GM12864 (cell line): ENCODE measurements around the gene MARF1.
A peak's percentile ranks its signal among the peaks of the same experiment; 100 is the strongest.
"Not testable (repeated sequence)": the region's sequence is repeated elsewhere in the genome, so short reads cannot be mapped to it uniquely, and the experiment has no call there.

ENCODE experiments used
- DNase-seq: peaks from one replicate; pipeline ENCODE4 v3.0.0-alpha.2; 2011; ENCODE audit warnings: low read depth
- H3K4me3 ChIP-seq: 2 replicates; pipeline ENCODE4 v1.5.1; 2011; ENCODE audit warnings: mild to moderate bottlenecking, low read depth, low read length, control low read depth
- TF ChIP-seq, protein P1 (sequence below): IDR thresholded peaks from 2 replicates; pipeline ENCODE4 v1.5.1; 2011; ENCODE audit warnings: low read depth, mild to moderate bottlenecking, moderate library complexity, low read length, control low read depth, inconsistent platforms; ENCODE audit errors: missing control alignments

MARF1 gene, protein sequence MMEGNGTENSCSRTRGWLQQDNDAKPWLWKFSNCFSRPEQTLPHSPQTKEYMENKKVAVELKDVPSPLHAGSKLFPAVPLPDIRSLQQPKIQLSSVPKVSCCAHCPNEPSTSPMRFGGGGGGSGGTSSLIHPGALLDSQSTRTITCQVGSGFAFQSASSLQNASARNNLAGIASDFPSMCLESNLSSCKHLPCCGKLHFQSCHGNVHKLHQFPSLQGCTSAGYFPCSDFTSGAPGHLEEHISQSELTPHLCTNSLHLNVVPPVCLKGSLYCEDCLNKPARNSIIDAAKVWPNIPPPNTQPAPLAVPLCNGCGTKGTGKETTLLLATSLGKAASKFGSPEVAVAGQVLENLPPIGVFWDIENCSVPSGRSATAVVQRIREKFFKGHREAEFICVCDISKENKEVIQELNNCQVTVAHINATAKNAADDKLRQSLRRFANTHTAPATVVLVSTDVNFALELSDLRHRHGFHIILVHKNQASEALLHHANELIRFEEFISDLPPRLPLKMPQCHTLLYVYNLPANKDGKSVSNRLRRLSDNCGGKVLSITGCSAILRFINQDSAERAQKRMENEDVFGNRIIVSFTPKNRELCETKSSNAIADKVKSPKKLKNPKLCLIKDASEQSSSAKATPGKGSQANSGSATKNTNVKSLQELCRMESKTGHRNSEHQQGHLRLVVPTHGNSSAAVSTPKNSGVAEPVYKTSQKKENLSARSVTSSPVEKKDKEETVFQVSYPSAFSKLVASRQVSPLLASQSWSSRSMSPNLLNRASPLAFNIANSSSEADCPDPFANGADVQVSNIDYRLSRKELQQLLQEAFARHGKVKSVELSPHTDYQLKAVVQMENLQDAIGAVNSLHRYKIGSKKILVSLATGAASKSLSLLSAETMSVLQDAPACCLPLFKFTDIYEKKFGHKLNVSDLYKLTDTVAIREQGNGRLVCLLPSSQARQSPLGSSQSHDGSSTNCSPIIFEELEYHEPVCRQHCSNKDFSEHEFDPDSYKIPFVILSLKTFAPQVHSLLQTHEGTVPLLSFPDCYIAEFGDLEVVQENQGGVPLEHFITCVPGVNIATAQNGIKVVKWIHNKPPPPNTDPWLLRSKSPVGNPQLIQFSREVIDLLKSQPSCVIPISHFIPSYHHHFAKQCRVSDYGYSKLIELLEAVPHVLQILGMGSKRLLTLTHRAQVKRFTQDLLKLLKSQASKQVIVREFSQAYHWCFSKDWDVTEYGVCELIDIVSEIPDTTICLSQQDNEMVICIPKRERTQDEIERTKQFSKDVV (N-terminal part only)

DNA sequence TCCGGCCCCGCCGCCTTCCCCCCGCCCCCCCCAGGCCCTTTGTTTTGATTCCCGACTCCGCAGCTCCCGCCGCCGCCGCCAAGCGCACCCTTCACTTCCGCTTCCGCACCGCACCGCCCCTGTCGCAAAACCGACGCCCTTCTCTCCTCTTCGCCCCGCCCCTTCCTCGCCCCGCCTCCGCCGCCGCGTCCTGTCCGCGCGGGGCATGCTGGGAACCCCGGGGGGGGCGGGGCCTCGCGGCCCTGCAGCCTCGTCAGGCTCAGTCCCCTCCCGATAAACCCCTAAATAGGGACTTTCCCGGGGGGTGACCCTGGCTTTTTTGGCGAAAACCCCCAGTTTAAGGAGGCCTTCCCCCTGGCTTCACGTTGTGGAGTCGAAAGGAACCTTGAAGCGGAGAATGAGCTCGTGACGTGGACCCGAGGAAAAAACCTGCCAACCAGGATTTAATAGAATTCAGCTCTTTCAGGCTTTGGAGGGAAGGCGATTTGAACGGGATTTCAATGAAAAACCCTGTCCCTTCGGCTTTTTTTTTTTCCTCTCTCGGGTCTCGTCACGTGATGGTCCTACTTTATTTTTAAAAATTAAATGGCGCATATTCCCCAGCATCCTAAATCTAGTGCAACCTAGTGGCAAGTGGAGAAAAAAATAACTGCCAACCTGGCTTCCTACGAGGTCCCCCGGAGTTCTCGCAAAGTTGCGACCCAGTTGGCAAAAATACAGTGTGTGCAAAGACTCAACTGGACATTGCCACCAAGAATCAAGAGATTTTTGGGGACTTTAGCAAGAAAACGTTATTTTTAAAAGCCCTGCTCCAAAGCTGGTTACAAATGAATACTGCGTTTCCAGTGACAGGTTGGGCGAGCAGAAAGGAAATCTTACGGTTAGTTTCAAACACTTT lies at the start of gene MARF1:
MARF1 (minus strand) TSS at position 107 of the 898 bp plus-strand sequence. CDS start 3,921 bp downstream, outside the sequence.
- TF ChIP-seq, protein P1, sequence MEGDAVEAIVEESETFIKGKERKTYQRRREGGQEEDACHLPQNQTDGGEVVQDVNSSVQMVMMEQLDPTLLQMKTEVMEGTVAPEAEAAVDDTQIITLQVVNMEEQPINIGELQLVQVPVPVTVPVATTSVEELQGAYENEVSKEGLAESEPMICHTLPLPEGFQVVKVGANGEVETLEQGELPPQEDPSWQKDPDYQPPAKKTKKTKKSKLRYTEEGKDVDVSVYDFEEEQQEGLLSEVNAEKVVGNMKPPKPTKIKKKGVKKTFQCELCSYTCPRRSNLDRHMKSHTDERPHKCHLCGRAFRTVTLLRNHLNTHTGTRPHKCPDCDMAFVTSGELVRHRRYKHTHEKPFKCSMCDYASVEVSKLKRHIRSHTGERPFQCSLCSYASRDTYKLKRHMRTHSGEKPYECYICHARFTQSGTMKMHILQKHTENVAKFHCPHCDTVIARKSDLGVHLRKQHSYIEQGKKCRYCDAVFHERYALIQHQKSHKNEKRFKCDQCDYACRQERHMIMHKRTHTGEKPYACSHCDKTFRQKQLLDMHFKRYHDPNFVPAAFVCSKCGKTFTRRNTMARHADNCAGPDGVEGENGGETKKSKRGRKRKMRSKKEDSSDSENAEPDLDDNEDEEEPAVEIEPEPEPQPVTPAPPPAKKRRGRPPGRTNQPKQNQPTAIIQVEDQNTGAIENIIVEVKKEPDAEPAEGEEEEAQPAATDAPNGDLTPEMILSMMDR = peak; percentile 44
- peak within 1 kb of the TSS; percentile 93 for H3K4me3 ChIP-seq
- DNase-seq = no peak

DNA sequence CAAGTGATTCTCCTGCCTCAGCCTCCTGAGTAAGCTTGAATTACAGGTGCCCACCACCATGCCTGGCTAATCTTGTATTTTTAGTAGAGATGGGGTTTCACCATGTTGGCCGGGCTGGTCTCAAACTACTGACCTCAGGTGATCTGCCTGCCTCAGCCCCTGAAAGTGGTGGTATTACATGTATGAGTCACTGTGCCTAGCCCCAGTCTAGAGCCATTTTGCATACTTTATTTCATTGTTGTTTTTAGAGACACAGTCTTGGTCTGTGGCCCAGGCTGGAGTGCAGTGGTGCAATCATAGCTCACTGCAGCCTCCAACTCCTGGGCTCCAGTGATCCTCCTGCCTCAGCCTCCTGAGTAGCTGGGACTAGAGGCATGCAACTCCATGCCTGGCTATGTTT lies 49.6 kb upstream of the MARF1 start:
- not testable (repeated sequence) for H3K4me3 ChIP-seq, DNase-seq

GRCh38 chr16:15691046-15691445 lies 48.1 kb upstream of the MARF1 start:
- TF ChIP-seq, protein P1 = no peak
- no peak for DNase-seq
- H3K4me3 ChIP-seq = no peak overlapping the region

DNA sequence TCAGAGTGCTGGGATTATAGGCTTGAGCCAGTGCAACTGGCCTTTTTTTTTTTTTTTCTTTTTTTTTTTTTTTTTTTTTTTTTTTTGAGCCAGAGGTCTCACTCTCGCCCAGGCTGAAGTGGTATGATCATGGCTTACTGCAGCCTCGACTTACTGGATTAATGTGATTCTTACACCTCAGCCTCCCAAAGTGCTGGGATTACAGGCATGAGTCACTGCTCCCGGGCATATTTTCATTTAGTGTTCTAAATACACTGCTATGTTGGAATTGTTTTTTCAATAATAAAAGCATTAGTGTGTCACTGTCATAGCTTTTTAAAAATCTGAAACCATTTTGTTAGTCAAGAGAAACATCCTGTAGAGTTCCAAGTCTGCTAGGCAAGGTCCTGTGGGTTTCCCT lies 47.3 kb upstream of the MARF1 start:
- no peak for DNase-seq
- TF ChIP-seq, protein P1 = no peak
- no peak overlapping the region for H3K4me3 ChIP-seq

- TF ChIP-seq, protein P1 = no peak
- no peak overlapping the region for H3K4me3 ChIP-seq
- no peak for DNase-seq
These were observed 46.3 kb upstream of the MARF1 start for GRCh38 chr16:15689290-15689689.

- TF ChIP-seq, protein P1 = no peak
- H3K4me3 ChIP-seq = no peak overlapping the region
These were observed 43.3 kb upstream of the MARF1 start for GRCh38 chr16:15686287-15686686.

More at GRCh38 chr16:15686287-15686686, 43.3 kb upstream of the MARF1 start:
- no peak for DNase-seq
